ENCODE data around the gene RBMXL2. TPM values are rescaled to one million over a fixed set of nuclear protein-coding genes. Genes with fewer than 3 reads are reported as not detected.

The RBMXL2 gene
- total and polyA plus RNA-seq, 12 donors: not detected

- Histone ChIP-seq H3K27me3 (peaks cover 0 to 6% (median 0%) of the 10 kb centered on the region in 7 donors), H3K4me3 (no peak overlapping the region), H3K9me3 (peaks cover 0 to 21% (median 5%) of the 10 kb centered on the region in 11 donors), H3K36me3 (no peaks in the 10 kb centered on the region), H3K4me1 (no peaks in the 10 kb centered on the region), H3K27ac (no peak overlapping the region)
- DNase-seq (no peak), ATAC-seq (no peak)
- WGBS, 2 donors: 66 to 80% methylated on average over 16 of the region's 16 CpGs
- no peak for TF ChIP-seq CTCF (IDR thresholded peaks at IDR 0.05)
- intact Hi-C loops (cut with DNase I): no loop called here
Measured at GRCh38 chr11:7077101-7077500, 11.7 kb upstream of the RBMXL2 start.

- H3K36me3 ChIP-seq: no peaks in the 10 kb centered on the region
- no peaks in the 10 kb centered on the region for H3K4me1 ChIP-seq
- H3K27ac ChIP-seq: no peak overlapping the region
- intact Hi-C loops (cut with DNase I): no loop called here
- WGBS, 2 donors: 78% methylated on average over 7 of the region's 7 CpGs
- no peak overlapping the region for H3K4me3 ChIP-seq
- DNase-seq (no peak), ATAC-seq (no peak)
- H3K27me3 ChIP-seq: peaks cover 0 to 10% (median 0%) of the 10 kb centered on the region in 7 donors
- no peak for TF ChIP-seq CTCF (IDR thresholded peaks at IDR 0.05)
- peaks cover 0 to 21% (median 5%) of the 10 kb centered on the region in 11 donors for H3K9me3 ChIP-seq
Measured at GRCh38 chr11:7079545-7080135, 9.2 kb upstream of the RBMXL2 start.

GRCh38 chr11:7080900-7081299, 7.9 kb upstream of the RBMXL2 start:
- H3K4me3 ChIP-seq: no peak overlapping the region
- ATAC-seq: no peak

GRCh38 chr11:7081441-7081840, 7.4 kb upstream of the RBMXL2 start:
- ATAC-seq (no peak), DNase-seq (no peak)
- Histone ChIP-seq H3K9me3 (peaks cover 0 to 21% (median 5%) of the 10 kb centered on the region in 11 donors), H3K4me3 (no peak overlapping the region), H3K27ac (no peak overlapping the region), H3K27me3 (peaks cover 0 to 21% (median 0%) of the 10 kb centered on the region in 7 donors), H3K36me3 (no peaks in the 10 kb centered on the region), H3K4me1 (no peaks in the 10 kb centered on the region)
- intact Hi-C loops (cut with DNase I): no loop called here
- TF ChIP-seq CTCF (IDR thresholded peaks at IDR 0.05): no peak
- WGBS, 2 donors: 77 to 85% methylated on average over 1 of the region's 1 CpG

More at GRCh38 chr11:7080900-7081299, 7.9 kb upstream of the RBMXL2 start:
- TF ChIP-seq CTCF (IDR thresholded peaks at IDR 0.05): no peak
- Histone ChIP-seq H3K36me3 (no peaks in the 10 kb centered on the region), H3K4me1 (no peaks in the 10 kb centered on the region), H3K9me3 (peaks cover 0 to 21% (median 5%) of the 10 kb centered on the region in 11 donors), H3K27me3 (peaks cover 0 to 20% (median 0%) of the 10 kb centered on the region in 7 donors), H3K27ac (no peak overlapping the region)
- no peak for DNase-seq
- intact Hi-C loops (cut with DNase I): no loop called here
- 70 to 78% methylated on average over 4 of the region's 4 CpGs for WGBS, 2 donors
